ENCODE measurements around the gene SPG21.
"Not testable (repeated sequence)": the region's sequence is repeated elsewhere in the genome, so short reads cannot be mapped to it uniquely, and the experiment has no call there.

Gene SPG21, protein sequence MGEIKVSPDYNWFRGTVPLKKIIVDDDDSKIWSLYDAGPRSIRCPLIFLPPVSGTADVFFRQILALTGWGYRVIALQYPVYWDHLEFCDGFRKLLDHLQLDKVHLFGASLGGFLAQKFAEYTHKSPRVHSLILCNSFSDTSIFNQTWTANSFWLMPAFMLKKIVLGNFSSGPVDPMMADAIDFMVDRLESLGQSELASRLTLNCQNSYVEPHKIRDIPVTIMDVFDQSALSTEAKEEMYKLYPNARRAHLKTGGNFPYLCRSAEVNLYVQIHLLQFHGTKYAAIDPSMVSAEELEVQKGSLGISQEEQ

DNA sequence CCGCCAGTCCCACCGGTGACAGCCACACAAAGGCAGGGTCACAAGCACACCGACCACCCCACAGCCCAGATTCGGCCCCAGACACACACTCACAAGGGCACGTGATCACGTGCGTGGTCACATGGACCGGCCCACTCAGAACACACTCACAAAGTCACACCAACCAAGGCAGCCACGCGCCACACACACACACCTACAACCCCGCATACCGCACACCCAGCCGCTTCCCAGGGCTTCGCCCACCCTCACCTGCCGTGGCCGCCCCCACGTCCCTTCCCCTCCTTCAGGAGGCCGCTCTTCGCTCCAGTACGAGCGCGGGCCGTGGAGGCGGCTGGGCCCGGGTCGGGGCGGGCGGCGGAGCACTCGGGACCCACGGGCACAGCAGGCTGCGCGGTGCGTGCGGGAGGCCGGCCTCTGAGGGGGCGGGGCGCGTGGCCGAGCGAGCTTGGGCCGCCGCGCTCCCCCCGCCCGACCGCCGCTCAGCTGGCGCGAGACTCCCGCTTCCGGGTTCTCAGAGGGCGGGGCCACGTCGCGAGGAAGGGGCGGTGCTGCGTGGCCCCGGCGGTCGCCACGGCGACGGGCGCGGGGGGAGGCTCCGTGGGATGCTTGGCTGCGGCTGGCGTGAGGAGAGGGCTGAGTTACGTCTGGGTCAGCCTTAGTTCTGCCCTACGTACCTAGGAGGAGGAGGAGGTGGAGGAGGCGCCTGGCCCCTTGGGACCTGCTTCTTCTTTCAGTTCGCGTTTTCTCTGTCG lies at the start of gene SPG21:
SPG21 (minus strand) TSS at position 499 of the 752 bp plus-strand sequence. CDS start 6,345 bp downstream, outside the sequence.
- DNase-seq, result peak; percentile 21 to 94 (median 84)

DNA sequence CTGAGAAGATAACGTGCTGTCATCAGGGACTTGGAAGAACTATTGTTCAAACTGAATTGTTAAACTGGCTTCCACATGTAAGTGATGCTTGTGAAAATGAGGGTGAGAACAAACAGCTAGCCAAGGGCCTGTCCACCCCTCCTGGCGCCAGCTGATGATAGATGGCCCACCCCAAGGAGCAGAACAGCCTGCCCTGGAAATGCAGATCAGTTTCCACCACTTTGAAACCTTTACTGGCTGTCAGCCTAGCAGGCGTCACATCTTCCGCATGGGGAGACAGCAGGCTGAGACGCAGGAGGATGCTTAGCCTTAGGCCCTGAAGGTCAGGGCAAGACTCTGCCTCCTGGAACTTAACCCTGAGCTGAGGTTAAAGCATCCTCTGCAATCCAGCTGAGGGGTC lies 49.1 kb upstream of the SPG21 start:
- DNase-seq, result no peak

DNA sequence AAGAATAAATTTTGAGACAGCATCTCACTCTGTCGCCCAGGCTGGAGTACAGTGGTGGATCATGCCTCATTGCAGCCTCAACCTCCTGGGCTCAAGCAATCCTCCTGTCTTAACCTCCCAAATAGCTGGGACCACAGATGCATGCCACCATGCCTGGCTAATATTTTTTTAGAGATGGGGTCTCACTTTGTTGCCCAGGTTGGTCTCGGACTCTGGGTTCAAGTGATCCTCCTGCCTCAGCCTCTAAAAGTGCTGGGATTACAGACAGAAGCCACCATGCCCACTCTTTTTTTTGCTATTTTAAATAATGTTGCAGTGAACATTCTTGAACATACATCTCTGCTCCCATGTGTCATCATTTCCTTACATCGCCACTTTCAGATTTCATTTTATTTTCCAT lies 48.7 kb upstream of the SPG21 start:
- no peak for DNase-seq

DNA sequence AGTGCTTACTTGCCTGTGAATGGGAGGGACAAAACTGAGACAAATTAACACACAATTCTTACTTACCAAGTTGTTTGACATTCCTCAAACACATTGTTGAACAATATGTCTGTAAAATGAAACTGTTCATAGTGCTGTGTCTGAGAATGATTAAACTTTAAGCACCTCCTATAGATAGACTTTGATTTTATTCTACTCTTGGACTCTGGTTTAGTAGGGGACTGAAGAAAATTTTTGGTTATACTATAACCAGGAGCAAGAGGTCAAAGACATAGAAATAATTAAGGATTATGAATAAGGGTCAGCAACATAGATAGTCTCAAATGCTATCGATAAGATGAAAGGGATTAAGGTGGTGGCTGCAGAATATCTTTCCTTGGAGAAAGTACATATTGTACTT lies 47.6 kb upstream of the SPG21 start:
- no peak for DNase-seq

DNA sequence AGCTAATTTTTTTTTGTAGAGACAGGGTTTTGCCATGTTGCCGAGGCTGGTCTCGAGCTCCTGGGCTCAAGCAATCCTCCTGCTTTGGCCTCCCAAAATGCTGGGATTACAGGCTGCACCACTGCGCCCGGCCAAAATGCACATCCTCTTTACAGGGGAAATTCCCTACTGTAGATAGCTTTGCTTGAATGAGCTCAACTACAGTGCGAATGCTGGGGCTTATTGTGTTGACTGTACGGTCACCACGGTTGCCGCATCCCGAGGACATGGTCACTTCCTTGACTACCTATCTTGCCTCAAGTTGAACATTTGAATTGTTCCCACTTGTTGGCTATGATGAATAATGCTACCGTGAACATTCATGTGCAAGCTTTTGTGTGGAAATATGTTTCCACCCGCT lies 45.0 kb upstream of the SPG21 start:
- DNase-seq, result no peak

DNA sequence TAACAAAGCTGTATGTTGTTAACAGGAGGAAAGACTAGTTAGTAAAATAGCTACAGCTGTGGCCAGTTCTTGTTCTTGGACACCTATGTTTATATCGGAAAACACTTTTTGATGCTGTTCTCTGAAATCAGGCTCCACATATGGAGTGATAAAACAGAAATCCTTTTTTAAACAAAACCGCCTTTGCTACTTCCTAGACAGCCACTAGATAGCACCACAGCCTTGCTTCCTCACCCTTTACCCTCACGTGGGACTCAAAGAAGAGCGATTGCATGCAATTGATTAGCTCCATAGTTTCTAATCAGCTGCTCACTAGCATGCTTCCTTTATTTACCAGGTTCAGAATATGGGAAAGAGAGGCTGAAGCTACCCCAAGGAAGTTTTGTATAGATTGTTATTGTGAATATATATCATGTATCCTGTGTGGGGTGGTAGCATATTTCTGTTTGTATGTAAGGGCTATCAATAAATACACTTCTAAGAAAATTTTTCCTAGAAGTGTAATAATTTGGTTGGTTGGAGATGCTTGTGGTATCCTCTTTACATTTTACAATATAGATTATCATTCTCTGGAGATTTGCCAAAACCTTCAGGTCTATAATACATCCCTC lies 44.0 kb upstream of the SPG21 start:
- peak in 4 of 56 donors; percentile 3 to 40 (median 22) for DNase-seq

- DNase-seq, result peak in 22 of 56 donors; percentile 5 to 64 (median 28)
Measured at GRCh38 chr15:65032801-65033537, 43.3 kb upstream of the SPG21 start.

GRCh38 chr15:65029736-65030208 lies 40.1 kb upstream of the SPG21 start:
- DNase-seq, result peak in 1 of 56 donors; percentile 37

GRCh38 chr15:65028921-65029735 lies 39.4 kb upstream of the SPG21 start, which contains the start of gene MTFMT:
MTFMT (minus strand) TSS chr15:65029639; CDS start chr15:65029613, 26 bp downstream.
- peak; percentile 20 to 92 (median 82) for DNase-seq

DNA sequence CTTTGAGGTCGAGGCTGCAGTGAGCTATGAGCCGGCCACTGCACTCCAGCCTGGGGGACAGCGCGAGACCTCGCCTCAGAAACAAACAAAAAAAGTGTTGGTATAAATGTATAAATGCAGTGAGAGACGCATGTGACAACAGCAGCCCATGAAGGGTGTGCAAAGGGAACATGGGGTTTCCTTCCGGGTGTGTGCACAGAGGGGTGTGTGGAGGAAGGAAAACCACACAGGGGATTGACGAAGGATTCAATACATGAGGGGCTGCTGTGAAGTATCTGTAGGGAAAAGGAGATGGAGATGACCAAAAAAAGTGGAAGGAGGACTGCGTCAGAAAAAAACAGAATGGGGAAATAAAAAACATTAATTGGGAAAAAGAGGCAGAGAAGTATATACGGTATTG lies 38.6 kb upstream of the SPG21 start:
- no peak for DNase-seq

- no peak for DNase-seq
Measured at GRCh38 chr15:65027593-65027992, 37.9 kb upstream of the SPG21 start.

- no peak for DNase-seq
Measured at GRCh38 chr15:65026756-65027155, 37.0 kb upstream of the SPG21 start.

GRCh38 chr15:65021488-65021887 lies 31.8 kb upstream of the SPG21 start:
- DNase-seq, result no peak

DNA sequence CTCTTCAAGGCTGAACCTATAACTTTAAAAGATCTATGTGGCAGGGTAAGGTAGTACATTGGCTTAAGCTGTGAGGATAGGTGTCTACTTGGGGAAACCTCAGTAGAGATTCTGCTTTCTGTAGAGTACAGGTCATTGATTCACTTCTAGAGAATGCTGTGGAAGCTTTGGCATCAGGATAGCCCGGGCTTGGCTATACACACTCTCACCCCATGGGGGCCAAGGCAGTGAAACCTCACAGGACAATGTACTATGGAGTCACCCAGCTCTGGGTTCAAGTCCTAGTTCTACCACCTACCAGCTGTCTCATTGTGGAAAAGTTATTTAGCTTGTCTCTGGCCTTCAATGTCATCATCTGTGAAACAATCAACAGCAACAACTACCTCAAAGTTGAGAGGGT lies 30.7 kb upstream of the SPG21 start:
- no peak for DNase-seq

- not testable (repeated sequence) for DNase-seq
Measured at GRCh38 chr15:65011198-65011597, 21.5 kb upstream of the SPG21 start.

GRCh38 chr15:65008983-65009382 lies 19.3 kb upstream of the SPG21 start:
- DNase-seq, result no peak

GRCh38 chr15:65006876-65007275 lies 17.2 kb upstream of the SPG21 start:
- no peak for DNase-seq

GRCh38 chr15:65004993-65005392 lies 15.3 kb upstream of the SPG21 start:
- DNase-seq, result no peak

DNA sequence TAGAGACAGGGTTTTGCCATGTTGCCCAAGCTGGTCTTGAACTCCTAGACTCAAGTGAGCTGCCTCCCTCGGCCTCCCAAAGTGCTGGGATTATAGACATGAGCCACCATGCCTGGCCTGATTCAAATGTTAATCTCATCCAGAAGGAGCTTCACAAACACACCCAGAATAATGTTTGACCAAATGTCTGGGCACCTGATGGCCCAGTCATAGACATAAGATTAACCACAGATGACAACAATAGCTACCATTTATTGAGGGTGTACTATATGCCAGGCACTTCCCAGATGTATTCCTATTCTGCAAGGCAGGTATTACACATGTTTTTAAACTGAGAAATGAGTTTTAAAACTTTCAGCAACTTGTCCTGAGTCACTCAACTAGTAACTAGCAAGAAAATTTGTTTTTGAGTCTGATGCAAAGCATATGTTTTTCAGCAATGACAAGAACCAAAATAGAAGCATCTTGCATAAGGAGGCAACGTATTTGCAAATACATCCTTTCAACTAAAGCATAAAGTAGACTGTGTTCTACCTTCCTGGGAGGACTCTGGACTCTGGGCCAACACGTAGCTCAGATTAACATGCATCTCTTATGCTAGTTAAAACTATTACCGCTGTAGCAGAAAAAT lies 8.1 kb upstream of the SPG21 start:
- no peak for DNase-seq

DNA sequence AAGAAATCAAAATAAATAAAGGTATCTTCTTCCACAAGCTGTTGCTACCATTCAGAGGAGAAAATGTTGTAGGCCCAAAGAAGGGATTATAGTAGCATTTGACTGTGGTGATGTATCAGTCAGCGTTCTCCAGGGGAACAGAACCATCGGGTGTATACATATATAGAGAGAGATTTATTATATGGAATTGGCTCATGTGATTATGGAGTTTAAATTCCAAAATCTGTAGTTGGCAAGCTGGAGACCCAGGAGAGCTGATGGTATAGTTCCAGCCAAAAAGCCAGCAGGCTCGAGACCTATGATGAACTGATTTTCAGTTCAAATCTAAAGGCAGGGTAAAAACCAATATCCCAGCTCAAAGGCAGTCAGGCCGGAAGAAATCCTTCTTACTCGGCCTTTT lies 7.4 kb upstream of the SPG21 start:
- no peak for DNase-seq
